Endometrial microvascular endothelial cells (primary cell): ENCODE measurements around the gene ZNF74. TPM values are rescaled to one million over a fixed set of nuclear protein-coding genes. Genes with fewer than 3 reads are reported as not detected.
"Not testable (repeated sequence)": the region's sequence is repeated elsewhere in the genome, so short reads cannot be mapped to it uniquely, and the experiment has no call there.

Source experiments
- in situ Hi-C: cut with HindIII; loops from 2 replicates; pipeline ENCODE4 v1.10.0; 2017; ENCODE audit warnings: low sequenced_read_pairs, low pct_unique_long_range_greater_than_20kb; ENCODE audit errors: inconsistent ontology term
- total RNA-seq: library from RNA; depleted of rRNA; stranded (reverse); fragments of >200 nt; gene quantifications from one replicate; pipeline ENCODE4 v1.2.3, GENCODE V29; 2015; ENCODE audit errors: inconsistent ontology term

The ZNF74 gene
- total RNA-seq, 1 donor from 2014 or later: 41.5 TPM

DNA sequence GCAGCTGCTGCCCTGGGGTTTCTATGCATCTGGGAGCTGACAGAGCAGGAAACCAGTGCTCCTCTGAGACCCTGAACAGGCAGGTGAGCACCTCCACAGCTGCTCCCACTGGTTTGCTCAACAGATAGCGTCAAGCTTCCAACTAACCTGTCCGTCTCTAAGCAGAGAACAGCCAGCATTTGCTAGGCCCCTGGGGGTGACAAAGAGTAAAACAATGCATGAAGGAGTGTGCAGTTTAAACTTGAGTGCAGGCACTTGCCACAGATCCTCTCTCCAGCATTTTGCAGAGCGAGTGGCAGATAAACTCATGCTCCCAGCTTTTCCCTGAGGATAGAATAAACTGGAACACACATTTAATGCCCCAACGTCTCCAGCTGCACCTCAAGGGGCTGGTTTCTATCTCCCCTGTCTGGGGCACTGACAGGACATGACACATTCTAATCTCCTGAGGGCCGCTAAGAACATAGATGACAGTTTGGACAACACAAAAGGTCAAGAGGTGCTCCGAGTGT is 20.7 kb upstream of the ZNF74 start:
- in situ Hi-C loops: not testable (repeated sequence)

DNA sequence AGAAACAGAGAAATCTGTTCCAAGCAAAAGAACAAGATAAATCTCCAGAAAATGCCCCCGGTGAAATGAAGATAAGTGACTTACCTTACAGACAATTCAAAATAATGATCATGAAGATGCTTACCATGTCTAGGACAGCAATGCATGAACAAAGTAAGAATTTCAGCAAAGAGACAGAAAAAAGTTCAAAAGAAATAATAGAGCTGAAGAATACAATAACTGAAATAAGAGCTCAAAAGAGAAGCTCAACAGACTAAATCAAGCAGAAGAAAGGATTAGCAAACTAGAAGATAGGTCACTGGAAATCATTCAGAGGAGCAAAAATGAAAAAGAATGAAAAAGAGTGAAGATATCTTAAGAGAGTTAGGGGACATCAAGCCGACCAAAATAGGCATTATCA is 19.8 kb upstream of the ZNF74 start:
- in situ Hi-C loops: not testable (repeated sequence)

DNA sequence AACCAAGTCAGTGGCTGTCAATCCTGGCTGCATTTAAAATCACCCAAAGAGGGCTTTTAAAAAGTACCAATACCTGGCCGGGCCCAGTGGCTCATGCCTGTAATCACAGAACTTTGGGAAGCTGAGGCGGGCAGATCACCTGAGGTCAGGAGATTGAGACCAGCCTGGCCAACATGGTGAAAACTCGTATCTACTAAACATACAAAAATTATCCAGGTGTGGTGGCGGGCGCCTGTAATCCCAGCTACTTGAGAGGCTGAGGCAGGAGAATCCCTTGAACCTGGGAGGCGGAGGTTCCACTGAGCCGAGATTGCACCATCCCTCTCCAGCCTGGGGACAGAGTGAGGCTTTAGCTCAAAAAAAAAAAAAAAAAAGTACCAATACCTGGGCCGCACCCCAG is 17.7 kb upstream of the ZNF74 start:
- in situ Hi-C loops: not testable (repeated sequence)

DNA sequence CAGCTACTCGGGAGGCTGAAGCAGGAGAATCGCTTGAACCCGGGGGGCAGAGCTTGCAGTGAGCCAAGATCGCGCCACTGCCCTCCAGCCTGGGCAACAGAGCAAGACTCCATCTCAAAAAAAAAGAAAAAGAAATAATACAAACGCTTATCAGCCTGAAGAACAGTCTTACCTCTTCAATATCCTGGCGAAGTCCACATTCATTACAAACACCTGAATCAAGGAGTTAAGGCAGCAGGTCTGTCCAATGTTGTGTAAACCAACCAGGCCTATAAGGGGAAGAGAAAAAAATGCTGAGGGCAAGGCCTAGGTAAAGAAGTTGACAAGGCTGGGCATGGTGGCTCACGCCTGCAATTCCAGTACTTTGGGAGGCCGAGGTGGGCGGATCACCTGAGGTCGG is 17.0 kb upstream of the ZNF74 start:
- in situ Hi-C loops: not testable (repeated sequence)

DNA sequence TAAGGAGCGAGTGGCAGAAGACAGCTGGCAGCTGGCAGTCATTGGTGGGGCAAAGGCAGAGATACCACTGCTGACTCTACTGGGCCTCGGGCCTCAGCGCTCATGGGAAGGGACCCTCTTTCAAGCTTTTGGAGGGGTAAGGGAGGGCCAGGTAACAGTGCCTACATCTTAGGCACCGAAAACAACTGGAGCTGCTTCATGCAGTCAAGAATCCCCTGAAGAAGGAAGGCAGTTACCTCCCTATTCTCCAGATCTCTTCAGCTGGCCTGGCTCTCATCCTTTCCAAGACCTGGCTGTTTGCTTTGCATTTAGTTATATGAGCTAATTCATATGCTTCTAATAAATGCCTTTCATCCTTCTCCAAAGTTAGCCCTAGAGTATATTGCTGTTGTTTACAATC is 15.8 kb upstream of the ZNF74 start:
- in situ Hi-C loops: no loop called here

DNA sequence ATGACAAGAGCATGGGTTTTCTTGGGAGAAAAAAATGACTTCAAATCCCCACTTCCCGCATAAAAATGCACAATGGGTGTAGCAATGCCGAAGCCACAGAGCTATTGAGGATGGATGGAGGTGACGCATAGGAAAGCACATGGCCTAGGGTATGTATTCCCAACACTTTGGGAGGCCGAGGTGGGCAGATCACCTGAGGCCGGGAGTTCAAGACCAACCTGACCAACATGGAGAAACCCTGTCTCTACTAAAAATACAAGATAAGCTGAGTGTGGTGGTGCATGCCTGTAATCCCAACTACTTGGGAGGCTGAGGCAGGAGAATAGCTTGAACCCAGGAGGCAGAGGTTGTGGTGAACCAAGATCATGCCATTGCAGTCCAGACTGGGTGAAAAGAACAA is 15.3 kb upstream of the ZNF74 start:
- in situ Hi-C loops: not testable (repeated sequence)

DNA sequence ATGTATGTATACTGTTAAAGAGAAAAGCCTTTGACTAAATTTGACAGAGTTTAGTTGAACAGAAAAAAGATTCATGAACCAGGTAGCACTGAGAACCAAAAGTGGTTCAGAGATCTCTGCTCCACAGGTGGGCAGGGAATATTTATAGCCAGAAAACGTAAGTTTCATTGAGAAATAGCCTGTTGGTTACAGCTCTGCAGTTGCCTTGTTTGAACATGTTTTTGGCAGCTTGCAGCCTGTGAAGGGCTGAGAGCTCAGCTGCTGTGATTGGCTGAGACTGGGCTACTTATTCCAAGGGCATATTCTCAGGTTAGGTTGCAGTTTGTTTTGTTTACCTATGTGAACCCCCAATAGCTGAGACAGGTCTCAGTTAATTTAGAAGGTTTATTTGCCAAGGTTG is 13.5 kb upstream of the ZNF74 start:
- in situ Hi-C loops: no loop called here

DNA sequence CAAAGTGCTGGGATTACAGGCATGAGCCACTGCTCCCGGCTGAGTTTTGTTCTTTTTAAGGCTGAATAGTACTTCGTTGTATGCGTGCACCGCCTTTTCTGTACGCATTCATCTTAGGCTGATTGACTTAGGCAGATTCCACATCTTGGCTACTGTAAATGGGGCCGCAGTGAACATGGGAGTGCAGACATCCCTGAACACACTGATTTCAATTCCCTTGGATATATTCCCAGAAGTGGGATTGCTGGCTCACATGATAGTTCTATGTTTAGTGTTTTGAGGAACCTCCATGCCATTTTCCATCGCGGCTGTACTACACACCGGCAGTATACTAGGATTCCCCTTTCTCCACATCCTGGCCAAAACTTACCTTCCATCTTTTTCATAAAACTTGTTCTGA is 10.4 kb upstream of the ZNF74 start:
- in situ Hi-C loops: no loop called here

DNA sequence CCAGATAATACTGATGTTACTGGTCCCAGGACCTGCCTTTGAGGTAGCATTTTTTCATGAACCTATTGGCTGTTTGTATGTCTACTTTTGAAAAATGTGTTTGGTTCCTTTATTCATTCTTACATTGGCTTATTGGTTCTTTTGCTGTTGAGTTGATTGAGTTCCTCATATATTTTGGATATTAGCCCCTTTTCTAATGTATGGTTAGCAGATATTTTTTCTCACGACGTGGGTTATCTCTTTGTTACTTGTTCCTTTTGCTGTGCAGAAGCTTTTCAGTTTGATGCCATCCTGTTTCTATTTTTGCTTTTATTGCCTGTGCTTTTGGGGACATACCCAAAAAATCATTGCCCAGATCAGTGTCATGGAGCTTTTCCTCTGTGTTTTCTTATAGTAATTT is 9.8 kb upstream of the ZNF74 start:
- in situ Hi-C loops: no loop called here

DNA sequence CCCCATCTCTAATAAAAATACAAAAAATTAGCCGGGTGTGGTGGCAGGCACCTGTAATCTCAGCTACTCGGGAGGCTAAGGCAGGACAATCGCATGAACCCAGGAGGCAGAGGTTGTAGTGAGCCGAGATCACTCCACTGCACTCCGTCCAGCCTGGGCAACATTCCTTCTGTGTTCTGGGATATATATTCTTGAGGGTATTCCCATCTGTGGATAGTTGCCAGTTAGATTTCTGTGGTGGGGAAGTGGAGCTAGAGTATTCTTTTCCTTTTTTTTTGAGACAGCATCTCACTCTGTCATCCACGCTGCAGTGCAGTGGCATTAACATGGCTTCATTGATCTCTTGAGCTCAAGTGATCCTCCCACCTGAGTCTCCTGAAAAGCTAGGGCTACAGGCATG is 9.1 kb upstream of the ZNF74 start:
- in situ Hi-C loops: no loop called here

DNA sequence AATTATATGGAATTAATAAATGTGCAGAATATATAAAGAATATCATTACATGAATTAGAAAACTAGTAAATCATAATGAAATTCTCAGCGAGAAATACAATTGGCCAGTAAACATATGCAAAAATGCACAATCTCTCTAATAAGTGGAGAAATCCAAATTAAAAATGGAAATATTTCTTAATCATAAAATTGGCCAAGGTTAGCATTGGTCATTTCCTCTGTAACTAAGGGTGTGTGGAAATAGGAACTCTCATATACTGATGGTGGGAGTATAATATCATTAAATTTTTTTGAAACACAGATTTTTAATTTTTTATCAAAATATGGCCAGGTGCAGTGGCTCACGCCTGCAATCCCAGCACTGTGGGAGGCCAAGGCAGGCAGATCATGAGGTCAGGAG is 7.6 kb upstream of the ZNF74 start:
- in situ Hi-C loops: no loop called here

DNA sequence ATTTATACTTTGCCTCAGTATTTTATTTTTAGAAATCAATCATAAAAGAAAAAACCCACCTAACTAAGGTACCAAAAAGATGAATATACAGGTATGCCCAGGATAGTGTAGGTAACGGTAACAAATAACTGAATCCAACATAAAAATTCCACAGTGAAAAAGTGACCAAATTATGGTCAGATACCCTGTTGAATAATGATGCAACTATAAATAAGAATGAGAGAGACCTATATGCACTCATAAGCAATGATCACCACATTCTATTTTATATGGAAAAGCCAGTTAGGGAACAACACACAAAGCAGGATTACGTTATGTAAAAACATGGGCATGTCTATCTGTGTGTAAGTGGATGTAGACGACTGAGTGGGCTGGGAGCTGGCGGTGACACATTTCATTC is 7.0 kb upstream of the ZNF74 start:
- in situ Hi-C loops: no loop called here

DNA sequence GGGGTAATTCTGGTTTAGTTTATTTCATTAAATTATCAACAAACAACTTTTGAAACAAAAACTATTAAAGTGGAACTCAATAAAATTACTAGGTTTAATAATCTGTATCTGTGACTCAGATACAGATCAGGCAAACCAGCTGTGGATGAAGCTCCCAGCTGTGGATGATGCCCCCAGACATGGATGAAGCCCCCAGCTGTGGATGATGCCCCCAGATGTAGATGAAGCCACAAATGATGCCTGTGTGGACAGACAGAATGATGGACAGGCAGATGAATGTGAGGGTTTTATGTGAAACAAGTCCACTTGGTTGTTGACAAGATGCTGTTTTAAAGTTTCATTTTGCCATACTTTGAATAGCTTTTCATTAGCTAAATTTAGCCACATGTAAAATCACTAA is 5.8 kb upstream of the ZNF74 start:
- in situ Hi-C loops: no loop called here

DNA sequence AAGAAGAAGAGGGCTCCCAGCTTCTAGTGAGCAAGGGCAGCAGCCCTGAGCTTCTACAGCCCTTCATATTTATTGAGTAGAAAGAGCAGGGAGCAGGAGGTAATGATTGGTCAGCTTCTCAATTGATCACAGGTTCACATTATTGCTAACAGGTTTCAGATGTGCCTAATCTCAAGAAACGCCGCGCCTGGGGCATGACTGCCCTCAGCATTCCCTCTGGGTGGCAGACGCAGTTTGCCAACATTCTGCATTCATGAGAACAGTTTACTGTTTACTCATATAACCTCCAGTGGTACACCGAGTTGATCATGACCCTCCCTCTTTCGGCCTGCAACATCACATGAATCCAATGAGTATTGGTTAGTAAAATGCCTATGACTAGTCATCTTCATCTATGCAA is 4.7 kb upstream of the ZNF74 start:
- in situ Hi-C loops: no loop called here

DNA sequence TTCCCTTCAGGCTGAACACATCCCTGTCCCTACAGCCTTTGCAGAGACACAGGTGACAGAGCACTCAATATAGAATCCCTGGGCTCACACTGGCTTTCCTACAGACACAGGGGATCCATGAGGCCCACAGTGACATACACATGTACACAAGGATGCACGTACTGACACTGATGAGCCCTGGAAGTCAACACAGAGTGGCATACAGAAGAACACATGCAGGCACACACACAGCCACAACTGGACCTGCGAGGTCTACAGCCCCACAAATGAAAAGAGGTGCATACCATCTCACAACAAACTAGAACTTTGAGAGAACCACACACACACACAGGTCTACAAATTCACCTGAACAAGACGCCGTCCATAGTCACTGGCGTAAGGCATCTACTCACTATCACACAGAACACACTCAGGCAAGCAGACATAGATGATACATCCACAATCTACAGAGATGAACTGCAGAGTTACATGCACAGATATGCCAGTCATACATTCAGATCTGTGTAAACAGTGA is 3.5 kb upstream of the ZNF74 start:
- in situ Hi-C loops: no loop called here

DNA sequence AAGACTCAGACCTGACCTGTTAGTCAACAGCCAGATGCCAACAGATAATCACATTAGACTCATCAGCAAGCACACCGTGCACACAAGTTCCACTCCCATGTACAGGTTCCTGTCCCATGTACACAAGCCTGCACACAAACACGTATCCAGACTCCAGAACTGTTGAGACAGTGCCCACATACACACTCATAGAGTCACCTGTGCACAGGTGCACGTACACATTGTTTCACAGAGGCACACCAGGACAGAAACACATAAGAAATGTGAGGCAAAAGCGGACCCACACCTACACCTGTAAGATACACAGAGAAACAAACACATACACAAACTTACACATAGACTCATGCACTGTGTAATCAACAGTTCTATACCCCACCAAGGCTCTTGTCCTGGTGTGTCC is 2.7 kb upstream of the ZNF74 start:
- in situ Hi-C loops: no loop called here

DNA sequence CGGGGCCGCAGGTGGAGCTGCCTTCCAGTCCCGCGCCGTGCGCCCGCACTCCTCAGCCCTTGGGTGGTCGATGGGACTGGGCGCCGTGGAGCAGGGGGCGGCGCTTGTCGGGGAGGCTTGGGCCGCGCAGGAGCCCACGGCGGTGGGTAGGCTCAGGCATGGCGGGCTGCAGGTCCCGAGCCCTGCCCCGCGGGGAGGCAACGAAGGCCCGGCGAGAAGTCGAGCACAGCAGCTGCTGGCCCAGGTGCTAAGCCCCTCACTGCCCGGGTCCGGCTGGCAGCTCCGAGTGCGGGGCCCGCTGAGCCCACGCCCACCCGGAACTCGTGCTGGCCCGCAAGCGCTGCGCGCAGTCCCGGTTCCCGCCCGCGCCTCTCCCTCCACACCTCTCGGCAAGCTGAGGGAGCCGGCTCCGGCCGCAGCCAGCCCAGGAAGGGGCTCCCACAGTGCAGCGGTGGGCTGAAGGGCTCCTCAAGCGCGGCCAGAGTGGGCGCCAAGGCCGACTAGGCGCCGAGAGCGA is 1.5 kb upstream of the ZNF74 start:
- in situ Hi-C loops: not testable (repeated sequence)

DNA sequence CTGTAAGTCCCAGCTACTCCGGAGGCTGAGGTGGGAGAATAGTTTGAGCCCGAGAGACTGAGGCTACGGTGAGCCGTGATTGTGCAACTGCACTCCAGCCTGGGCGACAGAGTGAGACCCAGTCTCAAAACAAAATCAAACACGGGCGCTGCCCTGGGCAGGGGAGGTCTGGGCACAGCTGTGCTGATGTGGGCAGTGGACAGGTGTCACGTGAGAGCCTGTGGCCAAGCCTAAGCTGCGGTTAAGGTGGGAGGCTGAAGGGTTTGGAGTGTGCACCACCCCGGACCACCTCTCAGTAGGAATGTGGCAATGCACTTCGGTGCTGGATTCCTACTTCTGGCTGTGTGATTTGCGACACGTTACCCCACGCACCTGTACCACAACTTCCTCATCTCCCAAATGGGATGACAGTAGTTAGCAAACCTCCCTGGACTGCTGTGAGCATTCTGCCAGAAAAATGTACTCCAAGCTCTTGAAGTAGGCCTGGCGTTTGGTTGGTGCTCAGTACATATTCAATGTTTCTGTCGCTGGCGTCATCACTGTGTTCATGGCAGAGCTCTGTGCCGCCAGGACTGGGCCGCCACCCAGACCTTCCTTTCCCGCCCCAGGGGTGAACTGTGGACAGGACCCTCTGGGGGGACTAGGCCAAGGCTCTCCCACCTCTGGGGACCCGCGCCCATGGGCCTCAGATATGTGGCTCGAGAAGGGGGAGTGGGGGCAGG is 807 bp upstream of the ZNF74 start:
- in situ Hi-C loops: no loop called here

DNA sequence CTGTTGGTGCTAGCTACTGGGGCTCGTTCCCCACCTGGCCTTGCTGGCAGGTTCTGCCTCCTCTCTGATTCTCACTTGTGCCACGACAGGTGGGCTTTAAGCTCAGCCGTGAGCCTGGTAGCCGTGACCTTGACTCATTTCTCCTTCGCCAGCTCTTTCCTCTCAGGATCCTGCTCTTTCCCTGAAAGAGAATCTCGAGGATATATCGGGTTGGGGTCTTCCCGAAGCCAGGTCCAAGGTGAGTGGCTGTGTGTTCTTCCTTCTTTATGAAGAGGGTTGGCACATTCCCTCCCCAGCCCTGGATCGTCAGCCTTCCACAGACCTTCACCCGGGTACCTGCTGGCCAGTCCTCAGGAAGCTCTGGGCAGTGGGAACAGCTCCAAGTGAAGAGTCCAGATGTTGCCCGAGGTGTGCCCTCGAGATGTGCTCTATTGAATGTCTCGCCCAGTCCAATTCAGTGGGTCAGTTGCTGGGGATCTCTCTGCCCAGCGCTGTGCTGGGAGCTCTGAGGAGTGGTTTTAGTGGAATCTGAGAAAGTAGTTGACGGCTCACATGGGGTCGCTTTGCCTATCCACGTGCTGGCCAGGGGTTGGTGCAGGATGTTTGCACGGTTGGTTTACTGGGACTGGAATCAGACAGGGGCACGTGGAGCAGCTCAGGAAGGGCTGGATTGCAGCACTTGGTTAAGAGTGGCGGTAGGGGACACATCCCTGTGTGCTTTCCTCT is 1.4 kb downstream of the ZNF74 start:
- in situ Hi-C loops: no loop called here

DNA sequence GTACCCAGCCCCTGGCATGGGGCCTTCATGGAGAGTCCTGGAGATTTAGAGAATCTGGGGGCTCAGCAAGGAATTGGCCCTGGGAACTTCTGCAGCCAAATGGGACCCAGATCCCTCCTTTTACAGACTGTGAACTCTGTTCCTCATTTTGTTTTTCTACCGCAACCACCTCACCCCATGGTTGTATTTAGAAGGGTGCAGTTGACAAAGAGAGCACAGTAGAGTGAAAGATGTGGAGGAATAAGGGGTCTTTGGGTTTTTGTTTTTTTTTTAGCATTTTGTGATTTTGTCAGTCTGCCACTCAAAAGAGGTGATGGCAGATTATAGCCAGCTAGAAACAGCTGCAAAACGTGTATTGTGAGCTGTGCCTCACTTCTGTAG is 1.9 kb downstream of the ZNF74 start:
- in situ Hi-C loops: no loop called here
